Mammary epithelial cell (primary cell): ENCODE data around the gene SERPINE2.

Experiments
- CTCF ChIP-seq, 2 donors: IDR thresholded peaks in 1 of 2; conservative IDR thresholded peaks in 1 of 2; 2 replicates each; pipeline ENCODE4 v1.5.1; 2011 to 2012; ENCODE audit warnings: inconsistent platforms in 2 of 2, low read length in 2 of 2, mild to moderate bottlenecking in 2 of 2, control low read depth in 1 of 2, low read depth in 1 of 2; ENCODE audit not compliant: insufficient read depth in 1 of 2; ENCODE audit errors: extremely low read depth in 1 of 2
- EZH2 ChIP-seq: IDR thresholded peaks from 2 replicates; pipeline ENCODE4 v1.6.1; 2012; ENCODE audit warnings: low read length, inconsistent platforms, borderline replicate concordance

GRCh38 chr2:223991611-223992010 lies 47.5 kb downstream of the SERPINE2 start:
- TF ChIP-seq CTCF (conservative IDR thresholded peaks at IDR 0.05 in 1 of 2, IDR thresholded peaks at IDR 0.05 in 1 of 2; ENCODE audit: extremely low read depth in 1 of 2, insufficient read depth in 1 of 2, low read depth in 1 of 2, low read length in 2 of 2), result no peak
- TF ChIP-seq EZH2, result no peak
